ENCODE measurements around the gene IRAK4. TPM values are rescaled to one million over a fixed set of nuclear protein-coding genes. Genes with fewer than 3 reads are reported as not detected.

IRAK4 gene
- total RNA-seq (10 to 100 TPM in 1 of 4 donors, 1 to 10 TPM in 3; 8.2 to 12.9 (median 8.8) TPM), polyA plus RNA-seq (4.8 TPM)
- long read RNA-seq, donor 1, full-length matches to known transcripts: 5 of 10 reads
- long read RNA-seq, donor 1, partial matches to known transcripts: 1 of 10 reads
- long read RNA-seq, donor 1, other reads (novel, unspliced or antisense): 4 of 10 reads
- long read RNA-seq, donor 2, full-length matches to known transcripts: 1 of 1 reads
- long read RNA-seq, donor 2, partial matches to known transcripts: 0 of 1 reads
- long read RNA-seq, donor 2, other reads (novel, unspliced or antisense): 0 of 1 reads
- long read RNA-seq, donor 3, full-length matches to known transcripts: 14 of 32 reads
- long read RNA-seq, donor 3, partial matches to known transcripts: 5 of 32 reads
- long read RNA-seq, donor 3, other reads (novel, unspliced or antisense): 13 of 32 reads
- long read RNA-seq, donor 4, full-length matches to known transcripts: 3 of 7 reads
- long read RNA-seq, donor 4, partial matches to known transcripts: 0 of 7 reads
- long read RNA-seq, donor 4, other reads (novel, unspliced or antisense): 4 of 7 reads

DNA sequence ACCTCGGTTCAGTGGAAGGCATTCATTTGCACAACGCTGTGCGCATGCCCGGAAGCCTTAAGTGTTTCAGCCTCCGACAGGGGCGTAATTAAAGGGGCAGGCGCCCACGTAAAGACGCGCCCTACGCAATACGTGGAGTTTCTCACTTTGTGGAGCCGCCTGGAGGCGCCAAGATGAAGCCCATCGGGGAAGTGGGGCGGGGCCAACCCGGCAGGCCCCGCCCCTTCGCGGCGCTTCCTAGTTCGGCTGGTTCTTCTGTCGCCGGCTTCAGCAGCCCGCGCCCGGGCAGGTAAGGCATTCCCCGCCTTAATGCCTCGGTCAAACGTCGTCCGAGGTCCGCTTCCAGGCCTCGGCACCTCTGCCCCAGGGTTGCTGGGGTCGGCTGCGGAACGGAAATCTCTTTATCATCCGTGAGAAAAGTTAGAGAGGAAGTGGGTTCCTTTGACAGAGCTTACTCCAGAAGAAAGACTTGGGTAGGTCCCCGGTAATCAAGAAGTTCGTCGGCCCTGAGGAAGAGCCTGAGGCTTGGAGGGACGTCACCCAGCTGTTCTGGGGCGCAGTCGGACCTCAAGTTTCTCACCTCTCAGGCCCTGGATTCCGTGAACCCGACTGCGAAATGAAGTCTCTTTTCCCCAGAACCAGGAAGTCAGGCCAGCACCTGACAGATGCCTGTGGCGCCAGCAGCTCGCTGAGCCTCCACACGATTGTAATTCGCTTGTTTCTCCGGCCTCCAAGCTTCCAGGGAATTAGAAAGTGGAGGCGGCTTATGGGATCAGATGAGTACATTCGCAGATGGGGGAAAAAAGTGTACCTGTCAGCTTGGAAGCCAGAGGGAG, at the start of gene IRAK4, which contains the start of gene PUS7L:
Gene IRAK4 (plus strand): TSS at position 224 of the 836 bp plus-strand sequence. CDS start 9,161 bp downstream, outside the sequence.
Gene PUS7L (minus strand): TSS at position 63 of the 836 bp plus-strand sequence. CDS start 3,545 bp downstream, outside the sequence.
- DNase-seq (peak; percentile 96 to 98 (median 97)), ATAC-seq (peak; percentile 100)
- peak within 1 kb of the TSS; percentile 52 for H3K27ac ChIP-seq (ENCODE audit: low read length)
- intact Hi-C loops (cut with DNase I): no loop called here
- H3K4me3 ChIP-seq (ENCODE audit: low read length): peak within 1 kb of the TSS; percentile 73
- H3K9me3 ChIP-seq (ENCODE audit: control insufficient read depth, low read length): no peaks in the 10 kb centered on the region
- H3K27me3 ChIP-seq (ENCODE audit: control insufficient read depth, insufficient read depth): no peaks in the 10 kb centered on the region
- H3K4me1 ChIP-seq (ENCODE audit: control insufficient read depth, insufficient read depth, low read length): peaks cover 2% of the 10 kb centered on the region
- under 1% methylated on average over 54 of the region's 54 CpGs for WGBS

DNA sequence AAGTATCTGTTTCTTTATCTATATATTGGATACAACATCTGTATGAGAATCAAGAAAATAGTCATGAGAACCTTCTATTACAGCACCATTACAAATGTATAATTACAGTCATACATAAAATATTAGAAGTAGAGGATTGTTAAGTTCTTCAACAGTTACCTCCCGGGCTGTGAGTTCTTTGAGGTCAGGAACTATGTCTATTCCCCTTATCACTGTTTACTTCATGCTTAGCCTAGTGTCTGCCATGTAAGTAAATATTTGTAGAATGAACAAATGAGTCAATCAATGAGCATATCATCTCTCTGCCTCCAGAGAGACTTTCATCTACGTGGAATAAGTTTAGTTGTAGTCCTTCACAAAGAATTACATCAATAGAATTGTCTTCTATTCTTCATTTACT, 47.4 kb upstream of the IRAK4 start:
- WGBS: 56% methylated on average over 2 of the region's 2 CpGs
- ATAC-seq: no peak
- H3K9me3 ChIP-seq (ENCODE audit: control insufficient read depth, low read length): no peaks in the 10 kb centered on the region
- H3K27me3 ChIP-seq (ENCODE audit: control insufficient read depth, insufficient read depth): no peaks in the 10 kb centered on the region
- H3K4me3 ChIP-seq (ENCODE audit: low read length): no peak overlapping the region
- H3K27ac ChIP-seq (ENCODE audit: low read length): no peak overlapping the region
- intact Hi-C loops (cut with DNase I): no loop called here
- no peaks in the 10 kb centered on the region for H3K4me1 ChIP-seq (ENCODE audit: control insufficient read depth, insufficient read depth, low read length)
- DNase-seq: no peak

DNA sequence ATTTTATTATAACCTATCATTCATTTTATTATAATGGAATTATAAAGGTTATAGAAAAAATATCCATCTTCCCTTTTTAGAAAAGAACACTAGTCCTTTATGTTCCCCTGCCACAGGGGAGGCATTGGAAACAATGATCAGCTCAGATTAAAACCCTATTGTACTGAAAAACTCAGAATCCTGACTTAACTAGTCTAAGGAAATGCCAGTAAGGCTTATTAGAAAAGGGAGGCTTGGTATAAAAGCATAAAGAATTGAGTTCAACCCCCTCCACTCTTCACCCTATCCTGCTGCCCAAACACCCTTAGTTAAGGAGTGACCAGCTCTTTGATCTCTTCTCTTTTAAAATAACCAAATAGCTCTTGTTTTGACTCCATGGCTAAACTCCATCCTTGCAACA, 36.1 kb upstream of the IRAK4 start:
- ATAC-seq: no peak
- H3K27ac ChIP-seq (ENCODE audit: low read length): no peak overlapping the region
- intact Hi-C loops (cut with DNase I): no loop called here

DNA sequence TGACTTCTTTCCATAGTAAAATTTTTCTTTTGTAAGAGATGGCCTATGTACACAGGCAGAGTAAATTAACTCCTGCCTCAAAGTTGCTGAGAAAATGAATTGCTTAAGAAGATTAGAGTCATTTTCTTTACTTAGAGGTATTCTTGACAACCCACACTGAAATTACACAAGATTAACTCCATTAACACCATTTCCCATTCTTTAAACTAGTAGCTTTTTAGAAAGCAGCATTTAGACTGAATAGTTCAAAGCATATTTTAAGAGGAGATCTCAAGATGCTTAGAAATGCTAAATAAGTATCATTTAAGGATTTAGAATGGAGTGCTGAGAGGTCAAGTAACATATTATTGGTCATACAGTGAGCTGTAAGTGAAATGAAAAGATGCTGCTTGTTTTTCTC, 35.6 kb upstream of the IRAK4 start:
- H3K27me3 ChIP-seq (ENCODE audit: control insufficient read depth, insufficient read depth): no peaks in the 10 kb centered on the region
- intact Hi-C loops (cut with DNase I): no loop called here
- no peaks in the 10 kb centered on the region for H3K9me3 ChIP-seq (ENCODE audit: control insufficient read depth, low read length)
- no peak overlapping the region for H3K4me3 ChIP-seq (ENCODE audit: low read length)
- no peak overlapping the region for H3K27ac ChIP-seq (ENCODE audit: low read length)
- H3K4me1 ChIP-seq (ENCODE audit: control insufficient read depth, insufficient read depth, low read length): no peaks in the 10 kb centered on the region
- DNase-seq (no peak), ATAC-seq (no peak)

More for the DNA sequence above, 36.1 kb upstream of the IRAK4 start:
- Histone ChIP-seq H3K4me1 (ENCODE audit: control insufficient read depth, insufficient read depth, low read length) (no peaks in the 10 kb centered on the region), H3K4me3 (ENCODE audit: low read length) (no peak overlapping the region), H3K9me3 (ENCODE audit: control insufficient read depth, low read length) (no peaks in the 10 kb centered on the region), H3K27me3 (ENCODE audit: control insufficient read depth, insufficient read depth) (no peaks in the 10 kb centered on the region)
- DNase-seq: no peak

DNA sequence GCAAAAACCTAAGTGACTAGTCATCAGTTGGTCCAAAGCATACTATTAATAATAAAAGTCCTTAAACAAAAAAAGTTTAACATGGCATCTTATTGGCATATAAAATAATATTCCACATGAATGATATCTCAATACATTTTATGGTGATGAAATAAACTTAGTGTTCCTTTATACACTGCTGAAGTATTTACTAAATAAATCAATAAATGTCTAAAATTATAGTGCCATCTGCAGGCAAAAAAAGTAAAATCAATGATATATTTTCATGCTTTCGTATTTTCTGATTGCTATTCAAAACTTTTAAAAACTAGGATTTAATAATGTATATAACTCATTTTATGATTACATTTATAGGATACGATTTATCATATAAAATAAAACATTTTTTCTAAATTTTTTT, 30.6 kb upstream of the IRAK4 start:
- intact Hi-C loops (cut with DNase I): no loop called here
- H3K27me3 ChIP-seq (ENCODE audit: control insufficient read depth, insufficient read depth): no peaks in the 10 kb centered on the region

DNA sequence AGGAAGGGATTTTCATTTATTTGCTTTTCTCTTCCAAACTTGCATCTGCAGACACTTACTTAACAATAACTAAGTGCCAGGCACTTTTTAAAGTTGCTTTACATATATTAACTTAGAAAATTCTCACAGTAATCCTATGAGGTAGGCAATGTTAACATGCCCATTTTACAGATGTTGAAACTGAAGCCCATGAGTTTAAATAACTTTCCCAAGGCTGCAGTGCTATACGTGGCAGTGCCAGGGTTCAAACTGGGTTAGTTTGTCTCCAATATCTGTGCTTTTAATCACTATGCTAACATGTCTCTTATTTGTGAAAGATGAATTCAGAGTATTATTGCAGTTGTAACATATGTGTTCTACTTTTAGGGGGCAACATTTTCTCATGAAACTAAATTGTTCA, 30.1 kb upstream of the IRAK4 start:
- Histone ChIP-seq H3K4me1 (ENCODE audit: control insufficient read depth, insufficient read depth, low read length) (no peaks in the 10 kb centered on the region), H3K27me3 (ENCODE audit: control insufficient read depth, insufficient read depth) (no peaks in the 10 kb centered on the region), H3K9me3 (ENCODE audit: control insufficient read depth, low read length) (no peaks in the 10 kb centered on the region), H3K4me3 (ENCODE audit: low read length) (no peak overlapping the region), H3K27ac (ENCODE audit: low read length) (no peak overlapping the region)
- ATAC-seq: no peak
- intact Hi-C loops (cut with DNase I): no loop called here
- 88% methylated on average over 1 of the region's 1 CpG for WGBS
- DNase-seq: no peak

More for the DNA sequence above, 30.6 kb upstream of the IRAK4 start:
- ATAC-seq (no peak), DNase-seq (no peak)
- 43% methylated on average over 2 of the region's 2 CpGs for WGBS
- H3K27ac ChIP-seq (ENCODE audit: low read length): no peak overlapping the region
- H3K9me3 ChIP-seq (ENCODE audit: control insufficient read depth, low read length): no peaks in the 10 kb centered on the region
- H3K4me3 ChIP-seq (ENCODE audit: low read length): no peak overlapping the region
- no peaks in the 10 kb centered on the region for H3K4me1 ChIP-seq (ENCODE audit: control insufficient read depth, insufficient read depth, low read length)

DNA sequence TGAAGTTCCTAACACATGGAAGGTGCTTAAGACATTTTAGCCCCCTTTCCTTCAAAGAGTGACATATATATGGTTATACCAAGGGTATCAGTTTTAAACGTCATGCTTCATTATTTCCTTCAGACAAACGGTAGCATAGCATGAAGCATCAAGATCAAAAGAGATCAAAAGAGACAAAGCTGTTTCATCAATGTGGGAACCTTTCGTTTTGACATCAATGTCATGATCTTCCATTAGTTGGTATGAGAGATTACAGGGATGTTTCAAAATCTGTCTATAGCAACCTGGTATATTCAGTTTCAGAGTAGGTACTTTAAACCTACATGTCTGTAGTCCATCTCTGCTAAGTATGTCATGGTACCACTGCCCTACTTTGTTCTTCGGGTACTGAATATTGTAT, 28.5 kb upstream of the IRAK4 start:
- whole genome bisulfite sequencing: 83% methylated on average over 4 of the region's 4 CpGs
- ATAC-seq (no peak), DNase-seq (no peak)
- Histone ChIP-seq H3K9me3 (ENCODE audit: control insufficient read depth, low read length) (no peaks in the 10 kb centered on the region), H3K27ac (ENCODE audit: low read length) (no peak overlapping the region), H3K4me1 (ENCODE audit: control insufficient read depth, insufficient read depth, low read length) (no peaks in the 10 kb centered on the region), H3K4me3 (ENCODE audit: low read length) (no peak overlapping the region), H3K27me3 (ENCODE audit: control insufficient read depth, insufficient read depth) (no peaks in the 10 kb centered on the region)
- intact Hi-C loops (cut with DNase I): no loop called here

DNA sequence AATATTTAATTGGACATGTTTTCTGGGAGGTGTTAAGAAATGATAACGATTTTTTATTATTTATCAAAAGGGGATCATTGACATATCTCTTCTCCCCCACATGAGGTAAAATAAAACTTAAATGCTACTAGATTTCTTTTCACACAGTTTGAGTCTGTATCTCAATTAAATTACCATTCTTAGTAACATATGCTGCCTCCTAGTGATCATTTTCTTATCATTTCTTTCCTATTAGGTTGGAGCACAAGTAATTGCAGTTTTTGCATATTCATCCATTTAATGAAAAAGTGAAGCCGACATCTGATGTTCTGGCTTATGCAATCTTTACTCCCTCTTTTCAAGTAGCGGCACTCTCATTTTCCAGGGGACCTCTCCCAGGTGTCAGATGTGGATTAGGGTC, 25.1 kb upstream of the IRAK4 start:
- intact Hi-C loops (cut with DNase I): no loop called here

DNA sequence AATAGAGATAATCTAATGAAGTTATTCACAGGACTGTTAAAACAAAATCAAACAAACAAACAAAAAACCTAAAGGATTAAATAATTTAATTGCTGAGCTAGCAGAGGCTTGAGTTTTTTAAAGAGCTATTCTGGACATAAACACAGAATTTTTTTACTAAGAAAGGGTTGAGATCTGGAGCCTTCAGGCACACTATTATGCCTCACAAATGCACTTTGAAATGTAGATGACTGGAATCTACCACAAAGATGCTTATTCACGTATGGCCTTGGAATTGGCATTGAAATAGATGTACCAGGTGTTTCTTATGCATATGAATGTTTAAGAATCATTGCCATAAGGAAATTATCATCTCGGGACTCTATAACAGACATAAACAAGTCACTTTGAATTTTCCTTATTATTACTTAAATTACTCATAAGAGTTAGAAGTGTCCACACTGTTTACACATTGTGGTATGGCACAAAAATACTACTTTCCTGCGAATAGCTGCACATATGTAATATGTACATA, 21.8 kb upstream of the IRAK4 start:
- H3K9me3 ChIP-seq (ENCODE audit: control insufficient read depth, low read length): no peaks in the 10 kb centered on the region
- no peak for DNase-seq
- no peaks in the 10 kb centered on the region for H3K27me3 ChIP-seq (ENCODE audit: control insufficient read depth, insufficient read depth)
- no peak overlapping the region for H3K27ac ChIP-seq (ENCODE audit: low read length)
- no peak for ATAC-seq
- intact Hi-C loops (cut with DNase I): no loop called here
- 84% methylated on average over 3 of the region's 3 CpGs for WGBS
- no peaks in the 10 kb centered on the region for H3K4me1 ChIP-seq (ENCODE audit: control insufficient read depth, insufficient read depth, low read length)
- H3K4me3 ChIP-seq (ENCODE audit: low read length): no peak overlapping the region

More for the DNA sequence above, 25.1 kb upstream of the IRAK4 start:
- Histone ChIP-seq H3K9me3 (ENCODE audit: control insufficient read depth, low read length) (no peaks in the 10 kb centered on the region), H3K27me3 (ENCODE audit: control insufficient read depth, insufficient read depth) (no peaks in the 10 kb centered on the region), H3K4me3 (ENCODE audit: low read length) (no peak overlapping the region), H3K27ac (ENCODE audit: low read length) (no peak overlapping the region), H3K4me1 (ENCODE audit: control insufficient read depth, insufficient read depth, low read length) (no peaks in the 10 kb centered on the region)
- DNase-seq: no peak
- ATAC-seq: no peak
- WGBS: 94% methylated on average over 3 of the region's 3 CpGs

DNA sequence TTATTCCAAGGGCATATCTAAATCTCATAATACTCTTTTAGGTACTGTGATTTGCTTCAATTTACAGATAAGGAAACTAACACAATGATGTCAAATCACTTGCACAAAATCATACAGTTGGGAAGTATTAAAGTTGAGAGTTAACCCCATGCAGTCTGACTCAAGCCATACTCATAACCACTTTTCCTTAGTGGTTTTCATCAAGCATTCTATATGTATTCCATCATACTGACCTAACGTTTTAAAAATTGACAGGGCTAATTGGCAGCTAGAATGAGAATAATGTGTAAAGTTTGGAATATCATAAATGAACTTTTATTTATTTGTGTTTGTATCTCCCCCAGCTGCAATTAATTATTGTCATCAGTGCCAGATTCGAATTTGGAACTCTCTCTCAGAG, 21.1 kb upstream of the IRAK4 start:
- Histone ChIP-seq H3K27ac (ENCODE audit: low read length) (no peak overlapping the region), H3K9me3 (ENCODE audit: control insufficient read depth, low read length) (no peaks in the 10 kb centered on the region), H3K4me1 (ENCODE audit: control insufficient read depth, insufficient read depth, low read length) (no peaks in the 10 kb centered on the region), H3K4me3 (ENCODE audit: low read length) (no peak overlapping the region), H3K27me3 (ENCODE audit: control insufficient read depth, insufficient read depth) (no peaks in the 10 kb centered on the region)
- ATAC-seq: no peak
- 49% methylated on average over 2 of the region's 2 CpGs for WGBS
- intact Hi-C loops (cut with DNase I): no loop called here
- DNase-seq: no peak

Data from right cardiac atrium (tissue), 5 donors.